ENCODE measurements around the gene MAP3K4. TPM values are rescaled to one million over a fixed set of nuclear protein-coding genes. Genes with fewer than 3 reads are reported as not detected.
A peak's percentile ranks its signal among the peaks of the same experiment; 100 is the strongest.

The MAP3K4 gene
- total RNA-seq, 1 donor from 2014 or later = 41.2 TPM

GRCh38 chr6:161073930-161074329, 82.4 kb downstream of the MAP3K4 start:
- Mint-ChIP-seq H3K4me1 (ENCODE audit: unreplicated experiment) (peaks cover 3% of the 10 kb centered on the region), H3K4me3 (ENCODE audit: unreplicated experiment) (no peak overlapping the region), H3K9me3 (ENCODE audit: unreplicated experiment) (no peaks in the 10 kb centered on the region), H3K27me3 (ENCODE audit: unreplicated experiment) (no peaks in the 10 kb centered on the region), H3K36me3 (ENCODE audit: low read depth, unreplicated experiment) (no peaks in the 10 kb centered on the region), H3K27ac (ENCODE audit: unreplicated experiment) (no peak overlapping the region)
- DNase-seq (ENCODE audit: low spot score) = no peak
- no peak for TF ChIP-seq CTCF (IDR thresholded peaks at IDR 0.05; ENCODE audit: unreplicated experiment)

- no peaks in the 10 kb centered on the region for H3K27me3 Mint-ChIP-seq (ENCODE audit: unreplicated experiment)
- TF ChIP-seq CTCF (IDR thresholded peaks at IDR 0.05; ENCODE audit: unreplicated experiment) = no peak
- H3K27ac Mint-ChIP-seq (ENCODE audit: unreplicated experiment) = peak overlapping the region; percentile 28
- H3K4me1 Mint-ChIP-seq (ENCODE audit: unreplicated experiment) = peaks cover 3% of the 10 kb centered on the region
- no peak overlapping the region for H3K4me3 Mint-ChIP-seq (ENCODE audit: unreplicated experiment)
- no peaks in the 10 kb centered on the region for H3K36me3 Mint-ChIP-seq (ENCODE audit: low read depth, unreplicated experiment)
- H3K9me3 Mint-ChIP-seq (ENCODE audit: unreplicated experiment) = no peaks in the 10 kb centered on the region
- DNase-seq (ENCODE audit: low spot score) = no peak
These were observed 83.0 kb downstream of the MAP3K4 start for GRCh38 chr6:161074496-161075121.

- no peak overlapping the region for H3K27ac Mint-ChIP-seq (ENCODE audit: unreplicated experiment)
- no peaks in the 10 kb centered on the region for H3K27me3 Mint-ChIP-seq (ENCODE audit: unreplicated experiment)
- H3K36me3 Mint-ChIP-seq (ENCODE audit: low read depth, unreplicated experiment) = no peaks in the 10 kb centered on the region
- H3K4me3 Mint-ChIP-seq (ENCODE audit: unreplicated experiment) = no peak overlapping the region
- H3K4me1 Mint-ChIP-seq (ENCODE audit: unreplicated experiment) = peaks cover 3% of the 10 kb centered on the region
- no peak for DNase-seq (ENCODE audit: low spot score)
- no peaks in the 10 kb centered on the region for H3K9me3 Mint-ChIP-seq (ENCODE audit: unreplicated experiment)
- TF ChIP-seq CTCF (IDR thresholded peaks at IDR 0.05; ENCODE audit: unreplicated experiment) = no peak
These were observed 84.7 kb downstream of the MAP3K4 start for GRCh38 chr6:161076181-161076677.

DNA sequence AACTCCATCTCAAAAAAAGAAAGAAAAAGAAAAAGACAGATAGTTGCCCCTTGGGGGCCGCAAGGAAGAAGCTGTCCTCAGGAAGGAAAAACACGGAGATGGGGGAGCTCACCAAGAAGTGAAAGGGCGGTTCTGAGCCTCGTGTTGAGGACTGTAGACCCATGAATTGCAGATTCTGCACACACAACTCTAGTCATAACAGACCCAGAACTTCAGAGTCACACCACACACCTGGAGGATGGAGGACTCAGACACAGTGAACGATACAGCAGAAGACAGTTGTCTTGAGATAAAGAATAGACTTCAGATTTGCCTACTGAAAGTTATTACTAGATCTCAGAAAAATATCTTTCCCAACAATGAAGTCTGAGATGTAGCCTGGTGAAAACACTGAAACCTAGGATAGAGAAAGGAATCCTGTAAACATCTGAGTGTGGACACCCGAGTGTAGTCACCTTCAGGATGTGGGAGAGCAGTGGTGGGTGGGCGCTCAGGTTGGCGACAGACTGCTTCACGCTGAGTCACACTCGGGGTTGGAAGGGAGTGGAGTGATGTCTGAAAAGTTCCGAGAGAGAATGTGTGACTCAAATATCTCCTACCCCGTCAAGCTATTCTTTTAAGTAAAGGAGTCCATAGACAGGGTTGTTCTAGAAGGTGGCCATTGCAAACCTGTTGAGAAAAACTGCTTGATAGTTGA, 88.1 kb downstream of the MAP3K4 start:
- Mint-ChIP-seq H3K27me3 (ENCODE audit: unreplicated experiment) (no peaks in the 10 kb centered on the region), H3K36me3 (ENCODE audit: low read depth, unreplicated experiment) (no peaks in the 10 kb centered on the region), H3K4me3 (ENCODE audit: unreplicated experiment) (no peak overlapping the region), H3K4me1 (ENCODE audit: unreplicated experiment) (peaks cover 4% of the 10 kb centered on the region), H3K27ac (ENCODE audit: unreplicated experiment) (no peak overlapping the region), H3K9me3 (ENCODE audit: unreplicated experiment) (no peaks in the 10 kb centered on the region)
- DNase-seq (ENCODE audit: low spot score) = no peak
- no peak for TF ChIP-seq CTCF (IDR thresholded peaks at IDR 0.05; ENCODE audit: unreplicated experiment)
